SK-N-SH (cell line): ENCODE measurements around the gene TBL1X. TPM values are rescaled to one million over a fixed set of nuclear protein-coding genes. Genes with fewer than 3 reads are reported as not detected.

Source experiments
- CTCF ChIA-PET: fragments of 300-600, 350-600 bp; formaldehyde crosslinking; extraction: SDS; loops from one replicate; lab custom pipeline; 2021; lab: Yijun Ruan, JAX
- POLR2A ChIA-PET: fragments of 350-600 bp; sonication (Branson Sonifier 250); formaldehyde crosslinking; extraction: SDS; loops from one replicate; lab custom pipeline; 2020; ENCODE audit warnings: antibody characterized with exemption, inconsistent platforms; lab: Yijun Ruan, JAX
- DNase-seq: peaks from one replicate; pipeline ENCODE4 v3.0.0; 2012
- H2AFZ ChIP-seq: fragments of 200-600 bp; sonication (generic); 2 replicates; pipeline ENCODE4 v1.8.1; 2016; ENCODE audit warnings: antibody characterized with exemption, mild to moderate bottlenecking, low read depth
- H3F3A ChIP-seq: fragments of 200-600 bp; sonication (generic); replicated peaks from 2 replicates; pipeline ENCODE3; 2016; ENCODE audit warnings: antibody characterized with exemption, mild to moderate bottlenecking; ENCODE audit not compliant: insufficient read depth
- H3K27ac ChIP-seq, 2 experiments: fragments of 200-500 bp in 1 of 2; fragments of 200-600 bp in 1 of 2; sonication (Bioruptor generic) in 1 of 2; sonication (generic), shearing (Covaris generic) in 1 of 2; 2 replicates each; pipeline versions ENCODE4 v1.5.1 to v1.6.1; 2014 to 2016; ENCODE audit warnings: low read depth in 2 of 2, inconsistent platforms in 1 of 2, low read length in 1 of 2, mild to moderate bottlenecking in 1 of 2, mixed read lengths in 1 of 2
- H3K27me3 ChIP-seq: fragments of 200-600 bp; sonication (generic), shearing (Covaris generic); 2 replicates; pipeline ENCODE4 v1.6.1; 2016; ENCODE audit warnings: mixed run types; ENCODE audit not compliant: insufficient read depth
- H3K36me3 ChIP-seq, 2 experiments: fragments of 200-500 bp in 1 of 2; fragments of 200-600 bp in 1 of 2; sonication (Bioruptor generic) in 1 of 2; sonication (generic) in 1 of 2; replicated peaks in 1 of 2; 2 replicates each; pipeline versions ENCODE3 to v1.5.1; 2014 to 2016; ENCODE audit warnings: low read length in 1 of 2, mild to moderate bottlenecking in 1 of 2; ENCODE audit not compliant: insufficient read depth in 2 of 2, control insufficient read depth in 1 of 2
- H3K4me1 ChIP-seq, 2 experiments: fragments of 200-500 bp in 1 of 2; fragments of 200-600 bp in 1 of 2; sonication (Bioruptor generic) in 1 of 2; sonication (generic), shearing (Covaris generic) in 1 of 2; 2 replicates each; pipeline versions ENCODE4 v1.5.1 to v1.6.1; 2014 to 2016; ENCODE audit warnings: low read depth in 1 of 2, low read length in 1 of 2, mixed run types in 1 of 2; ENCODE audit not compliant: insufficient read depth in 2 of 2, control insufficient read depth in 1 of 2
- H3K4me2 ChIP-seq: fragments of 200-600 bp; sonication (generic), shearing (Covaris generic); 2 replicates; pipeline ENCODE4 v1.6.1; 2017; ENCODE audit warnings: mixed run types
- H3K4me3 ChIP-seq, 2 experiments: fragments of 200-500 bp in 1 of 2; fragments of 200-600 bp in 1 of 2; sonication (Bioruptor generic) in 1 of 2; sonication (generic), shearing (Covaris generic) in 1 of 2; 2 replicates each; pipeline versions ENCODE4 v1.5.1 to v1.8.1; 2014 to 2016; ENCODE audit warnings: low read depth in 2 of 2, inconsistent platforms in 1 of 2, low read length in 1 of 2, mild to moderate bottlenecking in 1 of 2, mixed read lengths in 1 of 2, moderate library complexity in 1 of 2
- H3K79me2 ChIP-seq: fragments of 200-600 bp; sonication (generic); 2 replicates; pipeline ENCODE4 v1.8.1; 2017; ENCODE audit warnings: mild to moderate bottlenecking; ENCODE audit not compliant: insufficient read depth
- H3K9ac ChIP-seq: fragments of 200-600 bp; sonication (generic); 2 replicates; pipeline ENCODE4 v1.6.1; 2017; ENCODE audit warnings: mixed run types
- H3K9me2 ChIP-seq: fragments of 200-600 bp; sonication (generic); 2 replicates; pipeline ENCODE4 v1.6.1; 2017; ENCODE audit warnings: mixed run types
- H3K9me3 ChIP-seq: fragments of 200-600 bp; sonication (generic); 2 replicates; pipeline ENCODE4 v1.6.1; 2017; ENCODE audit warnings: mixed run types, mild to moderate bottlenecking, moderate library complexity
- H4K20me1 ChIP-seq: fragments of 200-600 bp; sonication (generic); 2 replicates; pipeline ENCODE4 v1.6.1; 2017; ENCODE audit warnings: mild to moderate bottlenecking, mixed run types; ENCODE audit not compliant: insufficient read depth
- ELF1 ChIP-seq: IDR thresholded peaks from 2 replicates; pipeline ENCODE4 v1.4.0; 2012
- EP300 ChIP-seq, 2 experiments: IDR thresholded peaks; 2 replicates each; pipeline versions ENCODE4 v1.4.0 to v1.6.1; 2012; ENCODE audit warnings: borderline replicate concordance in 1 of 2, low read depth in 1 of 2, low read length in 1 of 2
- EZH2phosphoT487 ChIP-seq: fragments of 200-600 bp; sonication (generic); IDR thresholded peaks from 2 replicates; pipeline ENCODE4 v1.6.1; 2017; ENCODE audit warnings: low read depth, mixed run types, mild to moderate bottlenecking, antibody characterized with exemption, moderate library complexity, borderline replicate concordance
- FOXJ3 ChIP-seq: sonication (generic); formaldehyde crosslinking; IDR thresholded peaks from 2 replicates; pipeline ENCODE4 v1.5.1; 2020; ENCODE audit warnings: mild to moderate bottlenecking, missing genetic modification reagents
- FOXM1 ChIP-seq: IDR thresholded peaks from 2 replicates; pipeline ENCODE4 v1.4.0; 2012; ENCODE audit warnings: low read depth, mild to moderate bottlenecking
- GABPA ChIP-seq: IDR thresholded peaks from 2 replicates; pipeline ENCODE4 v1.4.0; 2012; ENCODE audit warnings: low read depth, mild to moderate bottlenecking
- GATA2 ChIP-seq: sonication (generic); formaldehyde crosslinking; IDR thresholded peaks from 2 replicates; pipeline ENCODE4 v1.5.0; 2020; ENCODE audit warnings: mild to moderate bottlenecking, missing genetic modification reagents
- JUND ChIP-seq: IDR thresholded peaks from 2 replicates; pipeline ENCODE4 v1.4.0; 2012
- MEF2A ChIP-seq: IDR thresholded peaks from 2 replicates; pipeline ENCODE4 v1.4.0; 2012; ENCODE audit warnings: low read depth, borderline replicate concordance
- MXI1 ChIP-seq: IDR thresholded peaks from 2 replicates; pipeline ENCODE4 v1.6.1; 2012; ENCODE audit warnings: mild to moderate bottlenecking, low read depth, low read length, improper control_type of control experiment
- NRF1 ChIP-seq: IDR thresholded peaks from 2 replicates; pipeline ENCODE4 v1.6.1; 2012; ENCODE audit warnings: low read depth, mild to moderate bottlenecking, low read length
- POLR2AphosphoS5 ChIP-seq: IDR thresholded peaks from 2 replicates; pipeline ENCODE4 v1.6.1; 2012; ENCODE audit warnings: low read depth, low read length
- RCOR1 ChIP-seq: fragments of 150-350 bp; IDR thresholded peaks from 2 replicates; pipeline ENCODE4 v1.6.1; 2017; ENCODE audit warnings: antibody characterized with exemption, low read length
- RFX5 ChIP-seq: IDR thresholded peaks from 2 replicates; pipeline ENCODE4 v1.6.1; 2012; ENCODE audit warnings: mild to moderate bottlenecking, improper control_type of control experiment, low read length
- RXRA ChIP-seq: IDR thresholded peaks from 2 replicates; pipeline ENCODE4 v1.4.0; 2012; ENCODE audit warnings: low read depth, mild to moderate bottlenecking, borderline replicate concordance
- SIN3A ChIP-seq: IDR thresholded peaks from 2 replicates; pipeline ENCODE4 v1.6.1; 2012; ENCODE audit warnings: low read depth, mild to moderate bottlenecking, low read length, moderate library complexity, borderline replicate concordance
- SMC3 ChIP-seq: IDR thresholded peaks from 2 replicates; pipeline ENCODE4 v1.6.1; 2012; ENCODE audit warnings: low read depth, low read length, improper control_type of control experiment
- TCF12 ChIP-seq: IDR thresholded peaks from 2 replicates; pipeline ENCODE4 v1.4.0; 2012
- USF2 ChIP-seq: fragments of 150-350 bp; IDR thresholded peaks from 2 replicates; pipeline ENCODE4 v1.6.1; 2017; ENCODE audit warnings: antibody characterized with exemption, low read length, low read depth, borderline replicate concordance
- YY1 ChIP-seq: IDR thresholded peaks from 2 replicates; pipeline ENCODE4 v1.4.0; 2012; ENCODE audit warnings: low read depth, mild to moderate bottlenecking
- WGBS: methylation state at CpG from one replicate; pipeline ENCODE4 v1.1.6; 2017; ENCODE audit warnings: low lambda C conversion rate; 5-methylcytosine and 5-hydroxymethylcytosine counted together
- polyA plus RNA-seq, 3 experiments: library from polyadenylated mRNA; depleted of rRNA; stranded (reverse); fragments of >200 nt; gene quantifications; 2 replicates each; pipeline ENCODE4 v1.2.3, GENCODE V29; 2012
- TF ChIP-seq, protein P1 (sequence below): IDR thresholded peaks from 2 replicates; pipeline ENCODE4 v1.4.0; 2012; ENCODE audit warnings: low read depth

The TBL1X gene
- polyA plus RNA-seq, 1 of the 3 experiments (the other 2 are of a cell fraction), result 10.6 TPM

- no peak for DNase-seq
- Histone ChIP-seq H3K27ac (no peak overlapping the region), H2AFZ (no peak overlapping the region), H3K4me2 (no peak overlapping the region), H3F3A (peaks cover 5% of the 10 kb centered on the region), H3K79me2 (peaks cover 4% of the 10 kb centered on the region; the same call in 1 of the 2 replicates), H3K9me2 (no peaks in the 10 kb centered on the region), H4K20me1 (no peaks in the 10 kb centered on the region), H3K9ac (no peak overlapping the region), H3K36me3 (no peaks in the 10 kb centered on the region), H3K4me3 (no peak overlapping the region), H3K27me3 (no peaks in the 10 kb centered on the region; the same call in 1 of the 2 replicates), H3K9me3 (no peaks in the 10 kb centered on the region), H3K4me1 (peaks cover under 1 to 2% of the 10 kb centered on the region in 2 experiments; a peak in 1 of 4 replicates)
- WGBS, result 50% methylated on average over 5 of the region's 5 CpGs
- ChIA-PET CTCF (no interaction called here), POLR2A (no interaction called here)
- no peak for TF ChIP-seq JUND
- no peak for TF ChIP-seq SMC3
- TF ChIP-seq SIN3A, result no peak
- TF ChIP-seq EZH2phosphoT487, result no peak
- no peak for TF ChIP-seq MEF2A
- no peak for TF ChIP-seq POLR2AphosphoS5
- no peak for TF ChIP-seq RFX5
- TF ChIP-seq, protein P1, sequence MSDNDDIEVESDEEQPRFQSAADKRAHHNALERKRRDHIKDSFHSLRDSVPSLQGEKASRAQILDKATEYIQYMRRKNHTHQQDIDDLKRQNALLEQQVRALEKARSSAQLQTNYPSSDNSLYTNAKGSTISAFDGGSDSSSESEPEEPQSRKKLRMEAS, result no peak
- no peak for TF ChIP-seq EP300 (IDR thresholded peaks at IDR 0.05; ENCODE audit: borderline replicate concordance in 1 of 2, low read depth in 1 of 2, low read length in 1 of 2)
- no peak for TF ChIP-seq GATA2 (CRISPR knock-in tag)
- no peak for TF ChIP-seq YY1
- no peak for TF ChIP-seq TCF12
- TF ChIP-seq RCOR1, result no peak
- TF ChIP-seq FOXM1, result no peak
- TF ChIP-seq MXI1, result no peak
- no peak for TF ChIP-seq GABPA
Measured at GRCh38 chrX:9557521-9557920, 92.7 kb downstream of the TBL1X start.

DNA sequence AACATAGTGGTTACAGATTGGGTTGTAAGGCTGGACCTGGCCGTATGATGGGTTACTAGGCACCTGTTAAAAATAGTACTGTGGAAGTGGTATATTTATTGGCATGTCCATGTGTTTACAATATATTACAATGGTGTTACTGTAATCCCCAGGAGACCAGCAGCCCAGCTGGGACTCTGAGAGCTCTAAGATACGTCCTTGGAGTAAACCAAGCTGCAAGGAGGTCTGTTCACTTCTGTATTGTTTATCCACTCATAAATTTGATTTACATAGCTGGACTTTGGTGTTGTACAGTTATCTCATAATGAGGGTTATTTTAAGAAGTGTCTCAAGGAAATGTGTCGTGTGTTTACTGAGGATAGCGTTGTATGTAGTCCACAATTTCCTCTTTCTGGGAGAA, 93.8 kb downstream of the TBL1X start:
- Histone ChIP-seq H3K79me2 (peaks cover 4% of the 10 kb centered on the region; the same call in 1 of the 2 replicates), H3K27ac (no peak overlapping the region)
- DNase-seq, result no peak

More for the DNA sequence above, 93.8 kb downstream of the TBL1X start:
- H3K27me3 ChIP-seq, result no peaks in the 10 kb centered on the region; the same call in 1 of the 2 replicates
- no peak overlapping the region for H3K9ac ChIP-seq
- 46% methylated on average over 4 of the region's 4 CpGs for WGBS
- no peaks in the 10 kb centered on the region for H3K9me2 ChIP-seq
- TF ChIP-seq FOXJ3 (CRISPR knock-in tag) (no peak), NRF1 (no peak), GABPA (no peak), ELF1 (no peak), GATA2 (CRISPR knock-in tag) (no peak), EZH2phosphoT487 (no peak), MEF2A (no peak), JUND (no peak), RXRA (no peak), MXI1 (no peak), USF2 (no peak), YY1 (no peak), SIN3A (no peak), SMC3 (no peak), RCOR1 (no peak)
- H3K36me3 ChIP-seq, result no peaks in the 10 kb centered on the region
- ChIA-PET POLR2A (no interaction called here), CTCF (no interaction called here)
- no peak overlapping the region for H3K4me2 ChIP-seq
- H3K9me3 ChIP-seq, result no peaks in the 10 kb centered on the region
- H4K20me1 ChIP-seq, result no peaks in the 10 kb centered on the region
- H3K4me1 ChIP-seq, result peaks cover 2 to 4% of the 10 kb centered on the region in 2 experiments; a peak in 1 of 4 replicates
- H3K4me3 ChIP-seq, result no peak overlapping the region
- no peak overlapping the region for H2AFZ ChIP-seq
- H3F3A ChIP-seq, result peaks cover 5% of the 10 kb centered on the region
